Small intestine (tissue), 16 donors: ENCODE results near the gene ALG10. TPM values are rescaled to one million over a fixed set of nuclear protein-coding genes. Genes with fewer than 3 reads are reported as not detected.
"Not testable (repeated sequence)": the region's sequence is repeated elsewhere in the genome, so short reads cannot be mapped to it uniquely, and the experiment has no call there.

ENCODE experiments used
- DNase-seq, 2 donors: peaks; one replicate each; pipeline versions ENCODE4 v3.0.0 to v3.0.0-alpha.2; 2013
- FAIRE-seq: peaks from 2 replicates; lab custom pipeline; 2012; peaks lifted over from hg19 to GRCh38; lab: Jason Lieb, UNC
- H3K27ac ChIP-seq, 3 donors: one replicate each; pipeline ENCODE4 v1.5.1; 2013; ENCODE audit warnings: low read length in 2 of 3, mild to moderate bottlenecking in 2 of 3, control low read depth in 1 of 3, inconsistent platforms in 1 of 3, low read depth in 1 of 3, moderate library complexity in 1 of 3
- H3K27me3 ChIP-seq, 3 donors: one replicate each; pipeline ENCODE4 v1.6.1; 2013; ENCODE audit warnings: low read length in 3 of 3, inconsistent platforms in 1 of 3; ENCODE audit not compliant: control insufficient read depth in 3 of 3, insufficient read depth in 3 of 3
- H3K36me3 ChIP-seq, 3 donors: one replicate each; pipeline ENCODE4 v1.6.1; 2013; ENCODE audit warnings: low read length in 3 of 3, inconsistent platforms in 1 of 3, low read depth in 1 of 3, mild to moderate bottlenecking in 1 of 3, moderate library complexity in 1 of 3; ENCODE audit not compliant: control insufficient read depth in 3 of 3, insufficient read depth in 2 of 3
- H3K4me1 ChIP-seq, 3 donors: one replicate each; pipeline ENCODE4 v1.6.1; 2013; ENCODE audit warnings: low read length in 2 of 3, inconsistent platforms in 1 of 3, low read depth in 1 of 3, mild to moderate bottlenecking in 1 of 3, moderate library complexity in 1 of 3; ENCODE audit not compliant: control insufficient read depth in 3 of 3, insufficient read depth in 2 of 3
- H3K4me3 ChIP-seq, 3 donors: one replicate each; pipeline ENCODE4 v1.5.1; 2013; ENCODE audit warnings: low read length in 3 of 3, control low read depth in 1 of 3, inconsistent platforms in 1 of 3, low read depth in 1 of 3, mild to moderate bottlenecking in 1 of 3, moderate library complexity in 1 of 3
- H3K9me3 ChIP-seq, 2 donors: one replicate each; pipeline ENCODE4 v1.6.1; 2013; ENCODE audit warnings: low read depth in 1 of 2, low read length in 1 of 2; ENCODE audit not compliant: control insufficient read depth in 2 of 2, insufficient read depth in 1 of 2
- WGBS, 3 donors: extraction: QIAGEN DNeasy Blood & Tissue Kit; methylation state at CpG; one replicate each; pipeline ENCODE4 v1.1.7; 2013; 5-methylcytosine and 5-hydroxymethylcytosine counted together
- long read RNA-seq, 10 donors: transcript quantifications; one replicate each; lab custom pipeline, GENCODE V29; 2026
- polyA plus RNA-seq, 4 donors: library from polyadenylated mRNA; stranded (reverse) in 3 of 4; unstranded in 1 of 4; fragments of 200-250 nt in 3 of 4; fragments of 120-200 nt in 1 of 4; gene quantifications; one replicate each; pipeline versions ENCODE4 v1.2.1 to v1.2.3, GENCODE V29; 2013
- donor health status: healthy with polysubstance abuse.
- donor health status: control.
- donor health status: control.
- donor health status: Bipolar disorder and iron deficiency.
- donor health status: healthy.

ALG10 gene, protein sequence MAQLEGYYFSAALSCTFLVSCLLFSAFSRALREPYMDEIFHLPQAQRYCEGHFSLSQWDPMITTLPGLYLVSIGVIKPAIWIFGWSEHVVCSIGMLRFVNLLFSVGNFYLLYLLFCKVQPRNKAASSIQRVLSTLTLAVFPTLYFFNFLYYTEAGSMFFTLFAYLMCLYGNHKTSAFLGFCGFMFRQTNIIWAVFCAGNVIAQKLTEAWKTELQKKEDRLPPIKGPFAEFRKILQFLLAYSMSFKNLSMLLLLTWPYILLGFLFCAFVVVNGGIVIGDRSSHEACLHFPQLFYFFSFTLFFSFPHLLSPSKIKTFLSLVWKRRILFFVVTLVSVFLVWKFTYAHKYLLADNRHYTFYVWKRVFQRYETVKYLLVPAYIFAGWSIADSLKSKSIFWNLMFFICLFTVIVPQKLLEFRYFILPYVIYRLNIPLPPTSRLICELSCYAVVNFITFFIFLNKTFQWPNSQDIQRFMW
- polyA plus RNA-seq: 1 to 10 TPM in 2 of 4 donors, under 1 TPM in 2; 0.45 to 7.3 (median 1.5) TPM
- long read RNA-seq, donor 1, partial matches to known transcripts: 0 of 1 reads
- long read RNA-seq, donor 1, other reads (novel, unspliced or antisense): 0 of 1 reads
- long read RNA-seq, donor 2, partial matches to known transcripts: 0 of 1 reads
- long read RNA-seq, donor 2, other reads (novel, unspliced or antisense): 0 of 1 reads
- long read RNA-seq, donor 3, partial matches to known transcripts: 0 of 2 reads
- long read RNA-seq, donor 3, other reads (novel, unspliced or antisense): 0 of 2 reads
- long read RNA-seq, donor 4: 0 reads
- long read RNA-seq, donor 5: 0 reads
- long read RNA-seq, donor 6: 0 reads
- long read RNA-seq, donor 7: 0 reads
- long read RNA-seq, donor 8: 0 reads
- long read RNA-seq, donor 9, partial matches to known transcripts: 0 of 1 reads
- long read RNA-seq, donor 9, other reads (novel, unspliced or antisense): 0 of 1 reads
- long read RNA-seq, donor 10, partial matches to known transcripts: 0 of 1 reads
- long read RNA-seq, donor 10, other reads (novel, unspliced or antisense): 0 of 1 reads

DNA sequence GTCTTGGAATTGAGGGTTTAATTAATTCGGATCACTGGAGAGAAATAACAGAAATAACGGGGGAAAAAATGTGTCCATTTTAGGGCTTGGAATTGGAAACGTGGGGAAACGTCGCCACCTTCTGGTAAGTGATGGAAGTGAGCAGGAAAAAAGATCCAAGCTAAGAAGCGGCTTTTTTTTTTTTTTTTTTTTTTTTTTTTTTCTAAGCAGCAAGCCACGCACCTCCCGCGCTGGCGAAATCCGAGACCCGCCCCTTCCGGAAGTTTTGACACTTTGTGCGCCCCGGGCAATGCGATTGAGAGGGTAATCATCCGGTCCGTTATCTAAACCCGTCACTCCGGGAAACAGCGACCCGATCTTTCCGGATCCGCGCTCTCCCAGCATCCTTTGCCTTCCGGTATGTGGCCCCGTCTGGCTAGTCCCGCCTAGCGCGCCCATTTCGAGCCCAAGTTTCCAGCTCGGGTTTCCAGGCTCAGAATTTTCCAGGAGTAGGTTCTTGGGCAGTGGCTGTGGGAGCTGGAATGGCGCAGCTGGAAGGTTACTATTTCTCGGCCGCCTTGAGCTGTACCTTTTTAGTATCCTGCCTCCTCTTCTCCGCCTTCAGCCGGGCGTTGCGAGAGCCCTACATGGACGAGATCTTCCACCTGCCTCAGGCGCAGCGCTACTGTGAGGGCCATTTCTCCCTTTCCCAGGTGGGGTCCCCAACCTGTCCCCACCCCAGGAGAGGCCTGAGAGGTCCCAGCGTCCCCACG lies at the start of gene ALG10:
Gene ALG10, plus strand, starts transcription at position 418 of the 752 bp plus-strand sequence. Its CDS starts 104 bp downstream, at position 522.
- H3K9me3 ChIP-seq: no peaks in the 10 kb centered on the region
- H3K27ac ChIP-seq: peak within 1 kb of the TSS; percentile 86 to 97 (median 86)
- FAIRE-seq: peak; percentile 74

DNA sequence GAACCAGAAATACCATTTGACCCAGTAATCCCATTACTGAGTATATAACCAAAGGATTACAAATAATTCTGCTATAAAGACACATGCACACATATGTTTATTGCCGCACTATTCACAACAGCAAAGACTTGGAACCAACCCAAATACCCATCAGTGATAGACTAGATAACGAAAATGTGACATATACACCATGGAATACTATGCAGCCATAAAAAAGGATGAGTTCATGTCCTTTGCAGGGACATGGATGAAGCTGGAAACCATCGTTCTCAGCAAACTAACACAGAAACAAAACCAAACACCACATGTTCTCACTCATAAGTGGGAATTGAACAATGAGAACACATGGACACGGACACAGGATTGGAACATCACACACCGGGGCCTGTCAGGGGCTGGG lies 49.4 kb upstream of the ALG10 start:
- H3K4me3 ChIP-seq: not testable (repeated sequence)

More for the DNA sequence above, at the start of gene ALG10:
- Histone ChIP-seq H3K4me1 (peaks cover 0 to 2% (median 0%) of the 10 kb centered on the region in 3 donors), H3K36me3 (no peaks in the 10 kb centered on the region), H3K4me3 (peak within 1 kb of the TSS; percentile 41 to 80 (median 72)), H3K27me3 (no peaks in the 10 kb centered on the region)
- 0% methylated on average over 43 to 44 of the region's 44 CpGs for WGBS, 3 donors
- peak; percentile 97 to 99 for DNase-seq

DNA sequence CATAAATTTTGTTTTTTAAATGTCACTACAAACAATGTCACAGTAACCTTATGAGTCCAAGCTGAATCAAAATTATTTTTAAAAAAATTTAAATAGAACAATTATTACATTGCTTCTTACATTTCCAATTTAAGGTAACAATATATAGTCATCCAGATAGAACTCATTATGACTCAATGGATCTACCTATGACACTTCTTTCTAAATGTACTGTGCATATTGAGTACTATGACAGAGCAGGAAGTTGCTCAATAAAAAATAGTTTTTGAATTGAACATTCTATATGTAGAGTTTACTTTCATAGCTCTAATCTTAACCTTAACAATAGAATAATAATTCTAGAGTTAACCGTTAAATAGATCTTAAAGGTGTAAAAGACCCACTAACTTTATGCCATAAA lies 44.4 kb upstream of the ALG10 start:
- DNase-seq (no peak), FAIRE-seq (peak; percentile 65)
- no peaks in the 10 kb centered on the region for H3K4me1 ChIP-seq
- H3K27ac ChIP-seq: no peak overlapping the region
- no peak overlapping the region for H3K4me3 ChIP-seq
- 76 to 90% (median 89%) methylated on average over 1 of the region's 1 CpG for WGBS, 3 donors
- no peaks in the 10 kb centered on the region for H3K27me3 ChIP-seq
- H3K9me3 ChIP-seq: no peaks in the 10 kb centered on the region
- H3K36me3 ChIP-seq: no peaks in the 10 kb centered on the region

More for the DNA sequence above, 49.4 kb upstream of the ALG10 start:
- not testable (repeated sequence) for H3K27me3 ChIP-seq, H3K27ac ChIP-seq, FAIRE-seq, H3K36me3 ChIP-seq, H3K4me1 ChIP-seq, DNase-seq, H3K9me3 ChIP-seq
- whole genome bisulfite sequencing, 3 donors: 72 to 76% (median 74%) methylated on average over 5 of the region's 5 CpGs

DNA sequence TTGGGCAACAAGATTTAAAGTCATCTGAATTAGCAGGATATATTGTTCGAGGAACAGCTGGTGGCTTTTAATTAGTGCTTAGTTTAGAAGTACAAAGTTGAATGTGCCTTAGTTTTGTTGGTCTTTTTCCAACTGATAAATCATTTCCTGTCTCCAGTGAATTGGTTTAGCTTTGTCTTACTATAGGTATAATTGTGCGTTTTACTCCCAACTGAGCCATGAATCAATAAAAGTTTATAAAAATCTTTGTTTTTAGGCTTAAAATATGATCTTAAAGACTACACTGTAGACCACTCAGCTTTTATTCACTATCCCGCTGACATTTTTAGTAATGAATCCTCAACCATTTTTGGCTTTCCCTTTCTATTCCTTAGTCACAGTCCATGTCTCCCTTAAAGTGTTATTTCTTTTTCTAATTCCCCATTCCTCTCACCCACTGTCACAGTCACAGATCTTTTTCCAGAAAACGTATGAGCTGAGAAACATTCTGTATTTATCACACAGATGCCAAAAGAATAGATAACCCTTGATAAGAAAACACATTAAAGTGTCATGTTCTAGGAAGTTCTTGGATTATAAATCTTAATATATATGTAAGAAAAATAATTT lies 34.0 kb upstream of the ALG10 start:
- 30 to 55% (median 38%) methylated on average over 4 of the region's 4 CpGs for WGBS, 3 donors
- DNase-seq (no peak), FAIRE-seq (no peak)
- H3K27ac ChIP-seq: no peak overlapping the region
- H3K9me3 ChIP-seq: no peaks in the 10 kb centered on the region
- H3K4me1 ChIP-seq: no peaks in the 10 kb centered on the region
- H3K27me3 ChIP-seq: no peaks in the 10 kb centered on the region
- H3K36me3 ChIP-seq: no peaks in the 10 kb centered on the region
- no peak overlapping the region for H3K4me3 ChIP-seq

DNA sequence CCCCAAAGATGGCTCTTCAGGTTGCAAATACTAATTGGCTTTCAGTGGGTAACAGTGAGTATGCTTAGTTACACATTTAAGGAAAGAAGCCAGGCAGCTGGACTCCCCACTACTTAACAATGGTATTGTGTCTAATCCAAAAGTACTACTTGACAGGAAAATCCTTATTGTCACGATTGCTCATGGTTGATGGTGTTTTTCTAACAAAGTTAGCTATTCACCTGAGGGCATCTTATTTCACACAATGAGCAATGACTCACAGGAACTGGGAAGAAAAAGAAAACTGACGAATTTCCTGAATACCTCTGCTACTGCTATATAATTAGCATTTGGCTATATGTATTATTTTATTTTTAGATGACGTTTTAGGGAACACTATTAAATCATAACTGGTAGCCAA lies 33.4 kb upstream of the ALG10 start:
- DNase-seq (no peak), FAIRE-seq (no peak)
- no peaks in the 10 kb centered on the region for H3K36me3 ChIP-seq
- no peak overlapping the region for H3K27ac ChIP-seq
- no peaks in the 10 kb centered on the region for H3K9me3 ChIP-seq
- H3K4me3 ChIP-seq: no peak overlapping the region
- H3K4me1 ChIP-seq: no peaks in the 10 kb centered on the region
- WGBS, 3 donors: 59 to 69% (median 65%) methylated on average over 3 of the region's 3 CpGs
- no peaks in the 10 kb centered on the region for H3K27me3 ChIP-seq

DNA sequence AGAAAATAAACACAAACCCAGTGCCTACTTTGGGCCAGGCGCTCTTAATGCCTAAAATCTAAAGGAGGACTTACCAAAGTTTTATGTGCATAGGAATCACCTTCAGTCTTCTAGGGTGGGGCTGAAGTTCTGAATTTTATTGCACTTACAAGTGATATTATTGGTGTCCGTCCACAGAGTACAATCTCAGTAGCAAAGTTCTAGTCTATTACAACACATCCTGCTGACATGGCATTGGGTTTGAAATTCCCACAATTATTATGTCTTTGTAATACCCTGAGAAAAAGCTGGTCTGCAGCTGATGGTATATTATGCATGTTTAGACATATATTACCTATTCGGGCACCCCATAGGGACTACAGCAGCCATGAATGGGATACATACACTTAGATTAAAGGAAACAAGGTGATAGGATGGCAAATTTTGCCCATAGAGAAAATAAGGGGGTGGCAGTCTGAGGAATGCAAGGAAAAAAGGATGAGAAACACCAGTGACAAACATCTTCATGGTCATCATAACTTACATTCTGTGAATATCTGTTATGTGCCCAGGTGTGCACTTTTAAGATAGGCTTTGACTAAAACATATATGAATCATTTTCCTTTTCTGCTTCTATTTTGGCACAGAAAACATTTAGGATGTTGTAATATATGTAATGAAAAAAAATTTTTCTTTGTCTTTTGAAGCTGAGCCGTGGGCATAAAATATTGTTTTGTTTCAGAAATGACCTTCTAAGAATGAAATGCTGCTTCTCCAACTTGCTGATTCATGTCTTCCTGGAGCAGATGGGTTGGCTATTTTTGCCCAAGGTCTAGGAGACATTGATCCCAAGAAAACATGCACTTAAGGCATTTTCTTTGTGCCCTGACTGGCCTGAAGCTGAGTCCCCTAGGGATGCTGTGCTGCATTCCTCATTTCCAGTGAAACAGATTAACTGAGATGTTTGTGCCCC lies 27.2 kb upstream of the ALG10 start:
- DNase-seq (peak; percentile 6 to 8), FAIRE-seq (no peak)
- no peaks in the 10 kb centered on the region for H3K4me1 ChIP-seq
- H3K36me3 ChIP-seq: no peaks in the 10 kb centered on the region
- no peaks in the 10 kb centered on the region for H3K27me3 ChIP-seq
- WGBS, 3 donors: 67 to 76% (median 70%) methylated on average over 4 of the region's 4 CpGs
- H3K4me3 ChIP-seq: no peak overlapping the region
- no peak overlapping the region for H3K27ac ChIP-seq
- no peaks in the 10 kb centered on the region for H3K9me3 ChIP-seq

DNA sequence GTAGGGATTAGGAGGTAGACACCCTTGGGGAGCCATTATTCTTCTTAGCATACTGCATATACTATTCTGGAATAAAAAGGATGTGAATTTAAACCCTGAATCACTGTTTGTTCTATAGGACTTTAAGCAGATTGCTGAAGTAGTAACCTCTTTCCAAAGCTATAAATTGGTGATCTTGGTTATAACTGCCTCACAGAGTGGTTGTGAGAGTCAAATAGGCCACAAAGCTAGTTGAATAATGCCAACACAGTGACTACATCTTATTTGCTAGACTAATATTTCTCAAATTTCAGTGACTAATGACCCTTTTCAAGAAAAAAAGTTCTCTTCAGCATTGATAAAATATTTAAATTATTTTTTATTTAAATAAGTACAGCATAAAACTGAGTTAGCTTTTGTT lies 13.5 kb upstream of the ALG10 start:
- not testable (repeated sequence) for H3K36me3 ChIP-seq, FAIRE-seq, H3K27me3 ChIP-seq, H3K27ac ChIP-seq, H3K4me1 ChIP-seq, H3K4me3 ChIP-seq, DNase-seq, H3K9me3 ChIP-seq
